ENCODE data around the gene NRG2. TPM values are rescaled to one million over a fixed set of nuclear protein-coding genes. Genes with fewer than 3 reads are reported as not detected.

The NRG2 gene
- total and polyA plus RNA-seq, 2 experiments from 2014 or later: 0.37 to 1.3 TPM

DNA sequence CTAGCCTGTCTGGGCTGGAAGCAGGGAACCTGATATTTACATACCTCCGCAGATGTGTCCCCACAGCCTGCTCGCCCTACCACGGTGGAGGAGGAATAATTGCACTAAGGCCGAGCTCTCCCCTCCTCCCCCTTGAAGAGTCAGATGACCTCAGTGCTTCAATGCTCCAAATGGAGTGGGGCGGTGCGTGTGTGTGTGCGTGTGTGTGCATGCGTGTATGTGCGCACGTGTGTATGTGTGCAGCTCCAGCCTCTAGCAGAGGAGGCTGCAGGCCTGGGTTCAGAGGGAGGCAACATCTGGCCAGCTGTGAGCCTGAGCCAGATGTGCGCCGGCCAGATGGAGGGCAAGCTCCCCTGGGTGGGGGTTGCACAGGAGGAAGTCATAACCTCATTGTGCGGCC is 90.5 kb downstream of the NRG2 start:
- Mint-ChIP-seq H3K27ac (no peak overlapping the region), H3K9me3 (no peaks in the 10 kb centered on the region)

More for the DNA sequence above, 90.5 kb downstream of the NRG2 start:
- Histone ChIP-seq H3F3A (replicated peaks; ENCODE audit: low read depth) (no peaks in the 10 kb centered on the region), H3K9me2 (ENCODE audit: insufficient read depth) (0 out of 2 replicates have a peak, but pooled peaks cover 13% of the 10 kb centered on the region), H3K79me2 (replicated peaks; ENCODE audit: insufficient read depth) (no peaks in the 10 kb centered on the region), H2AFZ (no peak overlapping the region), H3K27ac (ENCODE audit: low read depth) (no peak overlapping the region), H3K27me3 (ENCODE audit: insufficient read depth) (no peaks in the 10 kb centered on the region), H3K4me1 (ENCODE audit: insufficient read depth) (peaks cover 7% of the 10 kb centered on the region), H3K36me3 (ENCODE audit: insufficient read depth) (no peaks in the 10 kb centered on the region), H3K4me3 (no peak overlapping the region), H3K4me2 (no peak overlapping the region), H4K20me1 (replicated peaks; ENCODE audit: insufficient read depth) (no peaks in the 10 kb centered on the region)
- Mint-ChIP-seq H3K36me3 (ENCODE audit: low read depth) (no peaks in the 10 kb centered on the region), H3K27me3 (ENCODE audit: insufficient read depth, low read depth, poor library complexity) (peaks cover 10% of the 10 kb centered on the region), H3K4me1 (peaks cover 40% of the 10 kb centered on the region), H3K4me3 (no peak overlapping the region)
- TF ChIP-seq, protein P1, sequence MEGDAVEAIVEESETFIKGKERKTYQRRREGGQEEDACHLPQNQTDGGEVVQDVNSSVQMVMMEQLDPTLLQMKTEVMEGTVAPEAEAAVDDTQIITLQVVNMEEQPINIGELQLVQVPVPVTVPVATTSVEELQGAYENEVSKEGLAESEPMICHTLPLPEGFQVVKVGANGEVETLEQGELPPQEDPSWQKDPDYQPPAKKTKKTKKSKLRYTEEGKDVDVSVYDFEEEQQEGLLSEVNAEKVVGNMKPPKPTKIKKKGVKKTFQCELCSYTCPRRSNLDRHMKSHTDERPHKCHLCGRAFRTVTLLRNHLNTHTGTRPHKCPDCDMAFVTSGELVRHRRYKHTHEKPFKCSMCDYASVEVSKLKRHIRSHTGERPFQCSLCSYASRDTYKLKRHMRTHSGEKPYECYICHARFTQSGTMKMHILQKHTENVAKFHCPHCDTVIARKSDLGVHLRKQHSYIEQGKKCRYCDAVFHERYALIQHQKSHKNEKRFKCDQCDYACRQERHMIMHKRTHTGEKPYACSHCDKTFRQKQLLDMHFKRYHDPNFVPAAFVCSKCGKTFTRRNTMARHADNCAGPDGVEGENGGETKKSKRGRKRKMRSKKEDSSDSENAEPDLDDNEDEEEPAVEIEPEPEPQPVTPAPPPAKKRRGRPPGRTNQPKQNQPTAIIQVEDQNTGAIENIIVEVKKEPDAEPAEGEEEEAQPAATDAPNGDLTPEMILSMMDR (conservative IDR thresholded peaks at IDR 0.05; ENCODE audit: low read depth in 2 of 2): no peak
- TF ChIP-seq EZH2 (IDR thresholded peaks at IDR 0.05; ENCODE audit: low read depth, unreplicated experiment) (no peak), JUNB (IDR thresholded peaks at IDR 0.05; ENCODE audit: unreplicated experiment) (no peak), STAT1 (IDR thresholded peaks at IDR 0.05; ENCODE audit: unreplicated experiment) (no peak), ZNF114 (CRISPR knock-in tag; IDR thresholded peaks at IDR 0.05) (no peak), POLR2AphosphoS5 (IDR thresholded peaks at IDR 0.05; ENCODE audit: low read depth) (no peak), NANOG (IDR thresholded peaks at IDR 0.05; ENCODE audit: borderline replicate concordance) (no peak), EZH2phosphoT487 (IDR thresholded peaks at IDR 0.05; ENCODE audit: unreplicated experiment) (no peak), CREB1 (CRISPR knock-in tag; IDR thresholded peaks at IDR 0.05; ENCODE audit: low read depth) (no peak), ZNF331 (CRISPR knock-in tag; IDR thresholded peaks at IDR 0.05; ENCODE audit: low read depth) (no peak)
- TF ChIP-seq, protein P2, sequence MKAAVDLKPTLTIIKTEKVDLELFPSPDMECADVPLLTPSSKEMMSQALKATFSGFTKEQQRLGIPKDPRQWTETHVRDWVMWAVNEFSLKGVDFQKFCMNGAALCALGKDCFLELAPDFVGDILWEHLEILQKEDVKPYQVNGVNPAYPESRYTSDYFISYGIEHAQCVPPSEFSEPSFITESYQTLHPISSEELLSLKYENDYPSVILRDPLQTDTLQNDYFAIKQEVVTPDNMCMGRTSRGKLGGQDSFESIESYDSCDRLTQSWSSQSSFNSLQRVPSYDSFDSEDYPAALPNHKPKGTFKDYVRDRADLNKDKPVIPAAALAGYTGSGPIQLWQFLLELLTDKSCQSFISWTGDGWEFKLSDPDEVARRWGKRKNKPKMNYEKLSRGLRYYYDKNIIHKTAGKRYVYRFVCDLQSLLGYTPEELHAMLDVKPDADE (IDR thresholded peaks at IDR 0.05): no peak
- TF ChIP-seq, protein P3, sequence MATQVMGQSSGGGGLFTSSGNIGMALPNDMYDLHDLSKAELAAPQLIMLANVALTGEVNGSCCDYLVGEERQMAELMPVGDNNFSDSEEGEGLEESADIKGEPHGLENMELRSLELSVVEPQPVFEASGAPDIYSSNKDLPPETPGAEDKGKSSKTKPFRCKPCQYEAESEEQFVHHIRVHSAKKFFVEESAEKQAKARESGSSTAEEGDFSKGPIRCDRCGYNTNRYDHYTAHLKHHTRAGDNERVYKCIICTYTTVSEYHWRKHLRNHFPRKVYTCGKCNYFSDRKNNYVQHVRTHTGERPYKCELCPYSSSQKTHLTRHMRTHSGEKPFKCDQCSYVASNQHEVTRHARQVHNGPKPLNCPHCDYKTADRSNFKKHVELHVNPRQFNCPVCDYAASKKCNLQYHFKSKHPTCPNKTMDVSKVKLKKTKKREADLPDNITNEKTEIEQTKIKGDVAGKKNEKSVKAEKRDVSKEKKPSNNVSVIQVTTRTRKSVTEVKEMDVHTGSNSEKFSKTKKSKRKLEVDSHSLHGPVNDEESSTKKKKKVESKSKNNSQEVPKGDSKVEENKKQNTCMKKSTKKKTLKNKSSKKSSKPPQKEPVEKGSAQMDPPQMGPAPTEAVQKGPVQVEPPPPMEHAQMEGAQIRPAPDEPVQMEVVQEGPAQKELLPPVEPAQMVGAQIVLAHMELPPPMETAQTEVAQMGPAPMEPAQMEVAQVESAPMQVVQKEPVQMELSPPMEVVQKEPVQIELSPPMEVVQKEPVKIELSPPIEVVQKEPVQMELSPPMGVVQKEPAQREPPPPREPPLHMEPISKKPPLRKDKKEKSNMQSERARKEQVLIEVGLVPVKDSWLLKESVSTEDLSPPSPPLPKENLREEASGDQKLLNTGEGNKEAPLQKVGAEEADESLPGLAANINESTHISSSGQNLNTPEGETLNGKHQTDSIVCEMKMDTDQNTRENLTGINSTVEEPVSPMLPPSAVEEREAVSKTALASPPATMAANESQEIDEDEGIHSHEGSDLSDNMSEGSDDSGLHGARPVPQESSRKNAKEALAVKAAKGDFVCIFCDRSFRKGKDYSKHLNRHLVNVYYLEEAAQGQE (IDR thresholded peaks at IDR 0.05; ENCODE audit: unreplicated experiment): no peak
- TF ChIP-seq, protein P4, sequence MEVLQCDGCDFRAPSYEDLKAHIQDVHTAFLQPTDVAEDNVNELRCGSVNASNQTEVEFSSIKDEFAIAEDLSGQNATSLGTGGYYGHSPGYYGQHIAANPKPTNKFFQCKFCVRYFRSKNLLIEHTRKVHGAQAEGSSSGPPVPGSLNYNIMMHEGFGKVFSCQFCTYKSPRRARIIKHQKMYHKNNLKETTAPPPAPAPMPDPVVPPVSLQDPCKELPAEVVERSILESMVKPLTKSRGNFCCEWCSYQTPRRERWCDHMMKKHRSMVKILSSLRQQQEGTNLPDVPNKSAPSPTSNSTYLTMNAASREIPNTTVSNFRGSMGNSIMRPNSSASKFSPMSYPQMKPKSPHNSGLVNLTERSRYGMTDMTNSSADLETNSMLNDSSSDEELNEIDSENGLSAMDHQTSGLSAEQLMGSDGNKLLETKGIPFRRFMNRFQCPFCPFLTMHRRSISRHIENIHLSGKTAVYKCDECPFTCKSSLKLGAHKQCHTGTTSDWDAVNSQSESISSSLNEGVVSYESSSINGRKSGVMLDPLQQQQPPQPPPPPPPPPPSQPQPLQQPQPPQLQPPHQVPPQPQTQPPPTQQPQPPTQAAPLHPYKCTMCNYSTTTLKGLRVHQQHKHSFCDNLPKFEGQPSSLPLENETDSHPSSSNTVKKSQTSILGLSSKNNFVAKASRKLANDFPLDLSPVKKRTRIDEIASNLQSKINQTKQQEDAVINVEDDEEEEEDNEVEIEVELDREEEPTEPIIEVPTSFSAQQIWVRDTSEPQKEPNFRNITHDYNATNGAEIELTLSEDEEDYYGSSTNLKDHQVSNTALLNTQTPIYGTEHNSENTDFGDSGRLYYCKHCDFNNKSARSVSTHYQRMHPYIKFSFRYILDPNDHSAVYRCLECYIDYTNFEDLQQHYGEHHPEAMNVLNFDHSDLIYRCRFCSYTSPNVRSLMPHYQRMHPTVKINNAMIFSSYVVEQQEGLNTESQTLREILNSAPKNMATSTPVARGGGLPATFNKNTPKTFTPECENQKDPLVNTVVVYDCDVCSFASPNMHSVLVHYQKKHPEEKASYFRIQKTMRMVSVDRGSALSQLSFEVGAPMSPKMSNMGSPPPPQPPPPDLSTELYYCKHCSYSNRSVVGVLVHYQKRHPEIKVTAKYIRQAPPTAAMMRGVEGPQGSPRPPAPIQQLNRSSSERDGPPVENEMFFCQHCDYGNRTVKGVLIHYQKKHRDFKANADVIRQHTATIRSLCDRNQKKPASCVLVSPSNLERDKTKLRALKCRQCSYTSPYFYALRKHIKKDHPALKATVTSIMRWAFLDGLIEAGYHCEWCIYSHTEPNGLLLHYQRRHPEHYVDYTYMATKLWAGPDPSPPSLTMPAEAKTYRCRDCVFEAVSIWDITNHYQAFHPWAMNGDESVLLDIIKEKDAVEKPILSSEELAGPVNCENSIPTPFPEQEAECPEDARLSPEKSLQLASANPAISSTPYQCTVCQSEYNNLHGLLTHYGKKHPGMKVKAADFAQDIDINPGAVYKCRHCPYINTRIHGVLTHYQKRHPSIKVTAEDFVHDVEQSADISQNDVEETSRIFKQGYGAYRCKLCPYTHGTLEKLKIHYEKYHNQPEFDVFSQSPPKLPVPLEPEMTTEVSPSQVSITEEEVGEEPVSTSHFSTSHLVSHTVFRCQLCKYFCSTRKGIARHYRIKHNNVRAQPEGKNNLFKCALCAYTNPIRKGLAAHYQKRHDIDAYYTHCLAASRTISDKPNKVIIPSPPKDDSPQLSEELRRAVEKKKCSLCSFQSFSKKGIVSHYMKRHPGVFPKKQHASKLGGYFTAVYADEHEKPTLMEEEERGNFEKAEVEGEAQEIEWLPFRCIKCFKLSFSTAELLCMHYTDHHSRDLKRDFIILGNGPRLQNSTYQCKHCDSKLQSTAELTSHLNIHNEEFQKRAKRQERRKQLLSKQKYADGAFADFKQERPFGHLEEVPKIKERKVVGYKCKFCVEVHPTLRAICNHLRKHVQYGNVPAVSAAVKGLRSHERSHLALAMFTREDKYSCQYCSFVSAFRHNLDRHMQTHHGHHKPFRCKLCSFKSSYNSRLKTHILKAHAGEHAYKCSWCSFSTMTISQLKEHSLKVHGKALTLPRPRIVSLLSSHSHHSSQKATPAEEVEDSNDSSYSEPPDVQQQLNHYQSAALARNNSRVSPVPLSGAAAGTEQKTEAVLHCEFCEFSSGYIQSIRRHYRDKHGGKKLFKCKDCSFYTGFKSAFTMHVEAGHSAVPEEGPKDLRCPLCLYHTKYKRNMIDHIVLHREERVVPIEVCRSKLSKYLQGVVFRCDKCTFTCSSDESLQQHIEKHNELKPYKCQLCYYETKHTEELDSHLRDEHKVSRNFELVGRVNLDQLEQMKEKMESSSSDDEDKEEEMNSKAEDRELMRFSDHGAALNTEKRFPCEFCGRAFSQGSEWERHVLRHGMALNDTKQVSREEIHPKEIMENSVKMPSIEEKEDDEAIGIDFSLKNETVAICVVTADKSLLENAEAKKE (CRISPR knock-in tag; IDR thresholded peaks at IDR 0.05): no peak
- ATAC-seq (no peak), DNase-seq (ENCODE audit: low spot score) (no peak)

Data from GM23338 (cell line).